ENCODE measurements around the gene RTBDN. TPM values are rescaled to one million over a fixed set of nuclear protein-coding genes. Genes with fewer than 3 reads are reported as not detected.

The RTBDN gene
- total RNA-seq, 1 donor from 2014 or later: not detected

DNA sequence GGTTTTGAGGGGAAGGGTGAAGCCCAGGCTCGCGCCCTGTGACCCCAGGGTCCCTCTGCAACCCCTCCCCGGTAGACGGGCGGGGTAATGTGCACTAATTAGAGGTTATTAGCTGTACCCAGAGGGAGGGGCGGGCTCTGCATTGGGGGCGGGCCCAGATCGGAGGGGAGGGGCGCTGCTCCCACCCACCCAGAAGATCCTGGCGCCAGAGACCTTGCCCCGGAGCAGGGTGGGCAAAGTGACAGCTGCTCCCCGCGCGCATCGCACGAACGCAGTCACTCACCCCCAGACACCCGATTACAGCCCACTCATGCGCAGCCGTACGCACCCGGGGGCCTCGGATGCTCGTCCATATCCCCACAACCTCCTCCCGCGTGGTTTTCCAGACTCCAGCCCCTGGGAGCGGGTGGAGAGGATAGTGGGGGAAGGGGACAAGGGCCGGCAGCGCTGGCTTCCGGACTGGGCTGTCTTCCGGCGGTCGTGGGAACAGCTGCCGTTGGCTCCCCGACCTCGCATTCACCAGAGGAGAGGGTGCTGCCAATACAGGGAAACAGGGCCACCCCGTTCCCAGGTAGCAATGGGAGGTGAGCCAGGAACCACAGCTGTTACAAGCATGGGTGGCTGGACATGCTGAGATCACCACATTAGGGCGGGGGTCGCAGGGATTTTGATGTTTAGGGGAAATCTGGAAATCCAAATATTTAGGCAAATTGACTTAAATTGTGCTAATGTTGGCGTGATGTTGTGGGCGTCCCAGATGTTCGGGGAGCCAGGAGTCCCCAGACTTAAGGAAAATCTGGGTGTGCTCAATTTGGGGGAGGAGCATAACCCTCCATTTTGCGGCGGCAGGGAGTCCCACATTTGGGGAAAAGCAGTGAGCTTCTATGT, 56.1 kb downstream of the RTBDN start:
- Mint-ChIP-seq H3K27ac (ENCODE audit: unreplicated experiment) (peak overlapping the region; percentile 82), H3K4me1 (peaks cover 35% of the 10 kb centered on the region), H3K27me3 (ENCODE audit: low read depth) (peaks cover 9% of the 10 kb centered on the region), H3K36me3 (ENCODE audit: low read depth) (no peaks in the 10 kb centered on the region), H3K4me3 (peak overlapping the region; percentile 87), H3K9me3 (no peaks in the 10 kb centered on the region)
- peak; percentile 40 for DNase-seq (ENCODE audit: low read depth, low spot score)
- TF ChIP-seq, protein P1, sequence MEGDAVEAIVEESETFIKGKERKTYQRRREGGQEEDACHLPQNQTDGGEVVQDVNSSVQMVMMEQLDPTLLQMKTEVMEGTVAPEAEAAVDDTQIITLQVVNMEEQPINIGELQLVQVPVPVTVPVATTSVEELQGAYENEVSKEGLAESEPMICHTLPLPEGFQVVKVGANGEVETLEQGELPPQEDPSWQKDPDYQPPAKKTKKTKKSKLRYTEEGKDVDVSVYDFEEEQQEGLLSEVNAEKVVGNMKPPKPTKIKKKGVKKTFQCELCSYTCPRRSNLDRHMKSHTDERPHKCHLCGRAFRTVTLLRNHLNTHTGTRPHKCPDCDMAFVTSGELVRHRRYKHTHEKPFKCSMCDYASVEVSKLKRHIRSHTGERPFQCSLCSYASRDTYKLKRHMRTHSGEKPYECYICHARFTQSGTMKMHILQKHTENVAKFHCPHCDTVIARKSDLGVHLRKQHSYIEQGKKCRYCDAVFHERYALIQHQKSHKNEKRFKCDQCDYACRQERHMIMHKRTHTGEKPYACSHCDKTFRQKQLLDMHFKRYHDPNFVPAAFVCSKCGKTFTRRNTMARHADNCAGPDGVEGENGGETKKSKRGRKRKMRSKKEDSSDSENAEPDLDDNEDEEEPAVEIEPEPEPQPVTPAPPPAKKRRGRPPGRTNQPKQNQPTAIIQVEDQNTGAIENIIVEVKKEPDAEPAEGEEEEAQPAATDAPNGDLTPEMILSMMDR (conservative IDR thresholded peaks at IDR 0.05): no peak

DNA sequence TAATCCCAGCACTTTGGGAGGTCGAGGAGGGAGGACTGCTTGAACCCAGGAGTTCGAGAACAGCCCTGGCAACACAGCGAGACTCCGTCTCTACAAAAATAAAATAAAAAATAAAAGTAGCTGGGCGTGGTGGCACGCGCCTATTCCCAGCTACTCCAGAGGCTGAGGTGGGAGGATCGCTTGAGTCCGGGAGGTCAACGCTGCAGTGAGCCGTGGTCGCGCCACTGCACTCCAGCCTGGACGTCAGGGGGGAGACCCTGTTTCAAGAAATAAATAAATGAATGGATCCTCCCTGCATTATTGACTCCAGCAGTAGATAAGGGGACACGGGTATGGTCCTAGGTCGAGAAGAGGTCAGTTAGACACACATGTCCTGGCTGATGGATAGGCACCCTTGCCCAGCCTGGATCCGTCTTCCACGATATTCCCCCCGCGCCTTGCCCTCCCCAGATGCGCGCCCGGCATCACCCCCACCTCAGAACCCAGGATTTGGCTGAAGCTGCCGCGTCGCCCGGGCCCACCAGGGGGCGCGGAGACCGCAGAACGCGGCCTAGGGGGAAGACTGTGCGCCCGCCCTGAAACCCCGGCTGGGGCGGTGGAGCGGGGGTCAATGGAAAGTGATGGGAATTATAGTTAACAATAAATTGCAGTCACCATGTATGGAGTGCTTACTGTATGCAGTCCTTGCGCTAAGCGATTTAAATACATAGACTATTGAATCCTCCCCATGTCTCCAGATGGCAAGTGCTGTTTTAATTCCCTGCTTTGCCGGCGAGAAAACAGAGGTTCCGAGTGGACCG, 57.0 kb downstream of the RTBDN start:
- peak; percentile 82 for DNase-seq (ENCODE audit: low read depth, low spot score)
- no peaks in the 10 kb centered on the region for H3K36me3 Mint-ChIP-seq (ENCODE audit: low read depth)
- H3K27ac Mint-ChIP-seq (ENCODE audit: unreplicated experiment): no peak overlapping the region
- peak overlapping the region; percentile 87 for H3K4me3 Mint-ChIP-seq
- H3K4me1 Mint-ChIP-seq: peaks cover 36% of the 10 kb centered on the region
- no peaks in the 10 kb centered on the region for H3K9me3 Mint-ChIP-seq
- H3K27me3 Mint-ChIP-seq (ENCODE audit: low read depth): peaks cover 9% of the 10 kb centered on the region
- TF ChIP-seq, protein P1 (conservative IDR thresholded peaks at IDR 0.05): peak; percentile 99

Small RNA genes within 50 kb of the gene (microRNA-seq; reads per million reads assigned to microRNA genes)
- gene MIR5684: not detected
- gene MIR6794: 1.8 reads per million

Other genes with a start within 250 kb of the RTBDN start
- 10.3 and 12.2 TPM in 2 replicates for gene ZNF490, start 223.8 kb downstream of the RTBDN start, total RNA-seq
- 18.9 and 22.4 TPM in 2 replicates for gene ZNF791, start 223.7 kb downstream of the RTBDN start, total RNA-seq
- gene MAN2B1, start 167.8 kb downstream of the RTBDN start, total RNA-seq: 99.8 and 103 TPM in 2 replicates
- gene WDR83, start 167.8 kb downstream of the RTBDN start, total RNA-seq: 19.0 and 19.9 TPM in 2 replicates
- gene DHPS, start 152.7 kb downstream of the RTBDN start, total RNA-seq: 98.8 and 106 TPM in 2 replicates
- not detected in 2 replicates for gene GNG14, start 146.6 kb downstream of the RTBDN start, total RNA-seq
- 15.9 and 16.0 TPM in 2 replicates for gene FBXW9, start 137.9 kb downstream of the RTBDN start, total RNA-seq
- gene TNPO2, start 110.6 kb downstream of the RTBDN start, total RNA-seq: 127 and 138 TPM in 2 replicates
- gene TRIR, start 99.9 kb downstream of the RTBDN start, total RNA-seq: 233 and 246 TPM in 2 replicates
- 72.5 and 75.9 TPM in 2 replicates for gene GET3, start 97.1 kb downstream of the RTBDN start, total RNA-seq
- not detected in 2 replicates for gene BEST2, start 82.8 kb downstream of the RTBDN start, total RNA-seq
- gene HOOK2, start 59.0 kb downstream of the RTBDN start, total RNA-seq: 27.9 and 28.8 TPM in 2 replicates
- 9.3 and 9.6 TPM in 2 replicates for gene JUNB, start 43.1 kb downstream of the RTBDN start, total RNA-seq
- 651 and 672 TPM in 2 replicates for gene PRDX2, start 32.8 kb downstream of the RTBDN start, total RNA-seq
- gene THSD8, start 32.5 kb downstream of the RTBDN start, total RNA-seq: 34.7 and 49.1 TPM in 2 replicates
- gene RNASEH2A, start 28.0 kb downstream of the RTBDN start, total RNA-seq: 74.5 and 87.4 TPM in 2 replicates
- gene MAST1, start 3.9 kb upstream of the RTBDN start, total RNA-seq: 16.7 and 17.7 TPM in 2 replicates
- gene DNASE2, start 46.9 kb upstream of the RTBDN start, total RNA-seq: 8.6 and 11.2 TPM in 2 replicates
- gene KLF1, start 52.6 kb upstream of the RTBDN start, total RNA-seq: 0.18 TPM in 1 of 2 replicates, not detected in the other
- 46.7 and 48.3 TPM in 2 replicates for gene GCDH, start 56.6 kb upstream of the RTBDN start, total RNA-seq
- 1.4 and 2.0 TPM in 2 replicates for gene SYCE2, start 84.7 kb upstream of the RTBDN start, total RNA-seq
- gene FARSA, start 99.1 kb upstream of the RTBDN start, total RNA-seq: 81.6 and 83.1 TPM in 2 replicates
- gene CALR, start 104.0 kb upstream of the RTBDN start, total RNA-seq: 670 and 679 TPM in 2 replicates
- gene RAD23A, start 111.3 kb upstream of the RTBDN start, total RNA-seq: 77.3 and 82.8 TPM in 2 replicates
- gene GADD45GIP1, start 122.6 kb upstream of the RTBDN start, total RNA-seq: 26.0 and 26.4 TPM in 2 replicates
- not detected in 2 replicates for gene DAND5, start 135.0 kb upstream of the RTBDN start, total RNA-seq
- gene NFIX, start 160.9 kb upstream of the RTBDN start, total RNA-seq: 0.23 and 0.68 TPM in 2 replicates

All from neural crest cell (in vitro differentiated cells).